ENCODE results near the gene HELZ2.

HELZ2 gene

DNA sequence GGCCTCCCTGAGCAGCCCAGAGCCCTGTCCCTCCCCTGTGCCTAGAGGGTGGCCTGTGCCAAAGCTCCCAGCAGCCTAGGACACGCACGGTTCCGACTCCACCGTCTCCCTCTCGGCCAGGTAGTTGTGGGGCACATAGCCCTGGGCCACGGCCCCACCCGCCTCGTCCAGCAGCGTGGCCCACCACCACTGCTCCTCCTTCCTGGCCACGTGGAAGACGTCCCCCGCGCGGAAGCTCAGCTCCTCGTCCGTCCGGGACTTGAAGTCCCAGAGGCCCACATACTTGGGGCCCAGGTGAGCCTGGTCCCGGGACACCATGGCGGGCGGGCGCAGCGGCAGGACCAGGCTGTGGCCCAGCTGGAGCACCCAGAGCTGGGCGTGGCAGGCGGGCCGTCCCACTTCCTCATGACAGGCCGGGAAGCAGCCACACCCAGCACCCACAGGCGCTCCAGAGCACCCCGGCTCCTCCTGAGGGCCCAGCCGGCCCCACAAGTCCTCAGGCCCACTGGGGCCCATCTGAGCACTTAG lies 37.0 kb downstream of the HELZ2 start, which contains the start of gene PTK6:
Gene PTK6 (minus strand): TSS at position 380 of the 528 bp plus-strand sequence. CDS start 62 bp downstream, at position 318.
- no peak for DNase-seq

DNA sequence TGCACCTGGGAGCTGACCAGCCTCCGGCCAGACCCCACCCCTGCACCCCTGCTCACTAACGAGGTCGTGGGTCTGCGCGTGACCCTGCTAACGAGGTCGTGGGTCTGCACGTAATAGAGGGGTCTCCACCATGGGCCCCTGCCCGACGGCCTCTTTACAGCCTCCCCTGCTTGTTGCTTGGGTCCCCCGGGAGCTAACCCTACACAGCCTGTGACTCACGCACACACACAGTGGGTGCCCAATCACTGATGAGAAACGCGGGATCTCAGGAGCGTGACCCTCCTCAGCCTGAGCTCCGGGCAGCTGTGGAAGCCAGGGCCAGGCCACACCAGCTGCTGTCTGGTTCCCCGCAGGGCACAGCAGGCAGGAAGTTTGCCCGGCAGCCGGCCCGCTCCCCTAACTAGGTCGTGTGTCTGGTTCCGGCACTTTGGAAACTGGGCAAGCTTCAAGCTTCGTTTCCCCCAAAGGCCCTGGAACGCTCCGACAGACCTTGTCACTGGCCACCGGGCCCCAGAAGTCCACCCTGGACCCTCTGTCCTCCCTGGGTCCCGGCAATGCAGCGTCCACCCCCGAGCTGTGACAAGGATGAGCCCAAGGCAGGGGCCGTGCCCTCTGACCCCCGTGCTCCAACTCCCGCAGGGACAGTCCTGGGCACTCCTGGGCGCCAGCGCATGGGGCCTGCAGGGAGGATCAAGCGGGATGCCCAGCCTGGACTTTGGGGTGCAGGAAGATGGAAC lies 37.6 kb downstream of the HELZ2 start:
- DNase-seq, result no peak

DNA sequence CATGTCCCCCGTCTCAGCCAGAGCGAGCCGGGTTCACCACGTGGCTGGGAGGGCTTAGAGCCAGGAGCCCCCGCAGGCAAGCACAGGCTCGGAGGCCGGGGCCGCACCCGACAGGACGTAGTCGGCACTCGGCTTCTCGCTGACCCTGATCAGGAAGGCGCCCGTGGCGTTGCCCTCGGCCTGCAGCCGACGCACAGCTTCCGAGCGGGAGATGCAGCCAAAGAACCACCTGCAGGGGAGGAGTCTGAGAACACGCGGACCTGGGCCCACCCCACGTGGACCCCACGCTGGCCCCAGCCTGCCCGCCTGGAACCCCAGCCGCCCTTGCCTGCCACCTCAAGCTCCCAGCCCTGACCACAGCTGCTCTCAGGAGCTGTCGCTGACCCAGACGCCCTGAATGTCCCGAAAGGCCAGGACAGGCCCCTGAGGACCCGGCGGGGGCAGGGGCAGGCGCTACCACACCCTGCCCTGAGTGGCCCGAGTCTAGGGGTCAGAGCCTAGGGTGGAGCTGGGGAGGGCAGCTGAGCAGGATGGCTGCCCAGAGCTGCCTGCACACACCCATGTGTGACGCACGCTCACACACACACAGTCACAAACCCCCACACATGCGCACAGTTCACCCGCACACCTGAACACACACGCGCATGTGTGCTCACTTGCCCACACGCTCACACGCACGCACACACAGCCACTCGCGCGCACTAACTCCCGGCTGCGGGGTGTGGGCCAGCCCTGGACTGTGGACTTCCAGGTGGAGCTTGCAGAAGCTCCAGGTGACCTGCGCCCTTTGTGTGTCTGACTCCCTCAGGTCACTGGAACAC lies 39.0 kb downstream of the HELZ2 start:
- no peak for DNase-seq

DNA sequence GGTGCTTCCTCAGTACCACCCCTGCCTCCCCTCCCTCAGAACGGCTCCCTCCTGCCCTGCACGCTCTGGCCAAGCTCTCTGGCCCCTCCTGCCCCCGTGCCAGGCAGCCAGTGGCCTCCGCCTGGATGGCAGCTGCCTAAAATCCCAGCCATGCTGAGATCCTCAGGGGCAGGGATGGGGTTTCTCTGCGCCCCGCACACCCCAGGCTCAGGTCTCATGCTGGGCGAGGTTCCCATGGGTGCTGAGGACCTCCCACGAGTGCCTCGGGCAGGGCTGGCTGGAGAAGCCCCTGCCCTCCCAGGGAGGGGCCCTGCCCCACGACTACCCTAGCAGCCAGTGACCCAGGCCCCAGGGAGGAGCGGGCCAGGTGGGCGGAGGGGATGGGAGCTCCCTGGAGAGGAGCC lies 39.6 kb downstream of the HELZ2 start:
- peak; percentile 29 for DNase-seq

GRCh38 chr20:63533871-63534393 lies 40.1 kb downstream of the HELZ2 start:
- DNase-seq, result no peak

DNA sequence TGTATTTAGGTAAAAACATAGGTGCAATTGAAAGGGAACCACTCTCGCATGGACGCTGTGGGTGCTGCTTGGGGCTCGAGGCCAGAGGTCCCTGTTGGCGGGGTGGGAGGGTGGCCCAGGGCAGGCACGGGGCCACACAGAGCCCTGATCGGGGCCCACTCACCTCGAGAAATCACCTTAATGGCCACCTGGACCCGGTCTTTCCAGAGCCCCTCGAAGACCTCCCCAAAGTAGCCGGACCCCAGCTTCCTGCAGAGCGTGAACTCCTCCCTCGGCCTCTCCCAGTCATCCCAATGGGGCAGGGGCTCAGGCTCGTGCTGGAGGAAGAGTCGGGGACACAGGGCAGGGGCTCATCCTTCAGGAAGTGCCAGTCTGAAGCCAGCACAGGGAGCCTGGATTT lies 40.7 kb downstream of the HELZ2 start:
- DNase-seq, result no peak

DNA sequence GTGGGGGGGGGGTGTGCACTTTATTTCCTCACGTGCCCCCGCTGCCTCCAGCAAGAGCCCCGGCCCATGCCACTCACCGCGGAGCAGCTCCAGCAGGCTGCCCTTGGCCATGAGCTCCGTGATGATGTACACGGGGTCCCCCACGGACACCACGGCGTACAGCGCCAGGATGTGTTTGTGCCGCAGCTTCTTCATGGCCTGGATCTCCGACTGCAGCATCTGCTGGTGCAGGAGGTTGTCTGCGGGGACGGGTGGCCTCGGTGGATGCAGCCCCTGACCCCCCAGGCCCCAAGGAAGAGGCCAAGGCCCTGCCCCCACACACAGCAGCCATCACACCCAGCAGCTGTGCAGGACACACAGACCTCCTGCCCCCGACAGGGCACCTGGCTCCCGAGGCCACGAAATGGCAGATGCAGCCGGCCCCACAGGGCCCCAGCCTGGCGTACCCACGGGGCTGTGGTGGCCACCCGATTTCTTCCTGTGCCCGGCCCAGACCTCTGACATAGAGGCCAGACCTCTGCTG lies 41.5 kb downstream of the HELZ2 start:
- no peak for DNase-seq

DNA sequence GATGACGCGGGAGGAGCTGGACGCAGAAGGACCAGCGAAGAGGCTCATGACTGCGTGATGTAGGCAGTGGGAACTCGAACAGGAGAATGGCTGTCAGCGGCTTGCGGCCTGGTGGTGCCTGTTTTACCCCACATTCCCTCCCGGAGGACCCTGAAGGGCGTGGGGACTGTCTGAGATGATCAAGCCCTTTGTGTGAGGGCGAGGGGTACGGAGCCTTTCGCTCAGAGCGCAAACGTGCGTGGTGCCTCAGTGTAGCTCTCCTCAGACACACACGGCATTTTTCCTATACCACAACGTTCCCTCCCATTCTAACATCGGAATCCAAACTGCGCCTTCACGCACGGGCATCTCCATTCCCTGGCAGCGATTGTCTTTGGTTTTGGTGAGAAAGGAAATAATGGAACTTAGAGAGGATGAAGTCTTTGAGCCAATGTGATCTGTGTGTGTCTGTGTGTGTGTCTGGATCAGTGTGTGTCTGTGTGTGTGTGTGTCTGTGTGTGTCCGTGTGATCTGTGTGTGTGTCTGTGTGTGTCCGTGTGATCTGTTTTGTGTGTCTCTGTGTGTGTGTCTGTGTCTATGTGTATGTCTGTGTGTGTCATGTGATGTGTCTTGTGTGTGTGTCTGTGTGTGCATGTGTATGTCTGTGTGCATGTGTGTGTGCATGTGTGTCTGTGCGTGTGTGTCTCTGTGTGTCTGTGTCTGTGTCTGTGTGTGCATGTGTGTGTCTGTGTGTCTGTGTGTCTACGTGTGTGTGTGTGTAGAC lies 42.2 kb downstream of the HELZ2 start:
- DNase-seq, result no peak

DNA sequence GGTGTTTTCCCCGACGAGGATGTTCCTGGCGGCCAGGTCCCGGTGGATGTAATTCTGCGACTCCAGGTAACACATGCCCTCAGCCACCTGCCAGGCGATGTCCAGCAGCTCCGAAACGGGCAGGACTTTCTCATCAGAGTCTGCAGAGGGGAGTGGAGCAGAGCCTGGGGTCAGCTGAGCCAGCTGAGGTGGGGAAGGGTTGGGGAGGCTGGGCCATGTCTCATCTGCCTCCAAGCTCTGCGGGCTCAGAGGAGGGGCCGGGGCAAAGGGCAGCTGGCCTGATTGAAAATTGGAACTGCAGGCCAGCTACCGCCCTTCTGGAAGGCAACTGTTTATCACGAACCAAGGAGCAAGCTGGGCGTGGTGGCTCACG lies 43.3 kb downstream of the HELZ2 start:
- no peak for DNase-seq

- DNase-seq, result no peak
Measured at GRCh38 chr20:63529861-63530787, 43.9 kb downstream of the HELZ2 start.

GRCh38 chr20:63529180-63529860 lies 44.7 kb downstream of the HELZ2 start:
- DNase-seq, result no peak

DNA sequence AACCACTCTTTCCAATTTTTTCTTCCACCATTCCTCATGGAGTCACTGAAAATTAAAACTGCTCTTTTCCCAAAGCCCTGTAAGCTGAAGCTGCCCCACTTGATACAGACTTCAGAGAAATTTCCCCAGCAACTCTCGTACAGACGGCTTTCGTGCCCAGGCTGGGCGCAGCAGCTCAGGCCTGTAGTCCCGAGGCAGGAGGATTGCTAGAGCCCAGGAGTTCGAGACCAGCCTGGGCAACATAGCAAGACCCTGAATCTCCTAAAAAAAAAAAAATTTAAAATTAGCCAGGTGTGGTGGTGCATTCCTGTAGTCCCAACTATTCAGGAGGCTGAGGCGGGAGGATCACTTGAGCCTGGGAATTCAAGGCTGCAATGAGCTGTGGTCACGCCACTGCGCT lies 46.9 kb downstream of the HELZ2 start:
- DNase-seq, result no peak

- no peak for DNase-seq
Measured at GRCh38 chr20:63525971-63526370, 48.1 kb downstream of the HELZ2 start.

DNA sequence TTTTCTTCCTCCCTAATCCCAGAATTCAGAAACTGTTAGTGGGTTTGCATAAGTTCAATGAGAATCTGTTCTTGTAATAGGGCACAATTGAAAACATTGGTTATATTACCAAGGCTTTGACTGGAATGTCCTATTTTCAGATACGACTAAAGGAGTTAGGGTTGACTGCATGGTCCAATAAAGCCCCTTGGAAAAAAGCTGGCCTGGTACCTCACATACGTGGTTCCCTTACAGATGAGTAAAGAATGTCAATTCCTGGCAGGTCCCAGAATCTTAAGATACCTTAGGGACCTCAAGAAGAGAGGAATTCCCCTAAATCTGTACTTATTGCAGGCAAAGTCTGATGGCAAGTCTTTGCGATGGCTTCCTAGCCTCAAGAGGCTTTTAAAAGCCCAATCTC lies 48.9 kb downstream of the HELZ2 start:
- no peak for DNase-seq

Data from activated CD4-positive, CD25-positive, alpha-beta regulatory T cell treated with anti-CD3 and anti-CD28 coated beads, Interleukin-2, amount 50 U/mL, for 72 hours (primary cell).